ENCODE data around the gene HLCS. TPM values are rescaled to one million over a fixed set of nuclear protein-coding genes. Genes with fewer than 3 reads are reported as not detected.

The HLCS gene
- total and polyA plus RNA-seq, 2 of the 8 experiments (the other 6 are each of a cell fraction or from before 2014, with no cell fraction given), result 4.7 to 12.2 TPM

DNA sequence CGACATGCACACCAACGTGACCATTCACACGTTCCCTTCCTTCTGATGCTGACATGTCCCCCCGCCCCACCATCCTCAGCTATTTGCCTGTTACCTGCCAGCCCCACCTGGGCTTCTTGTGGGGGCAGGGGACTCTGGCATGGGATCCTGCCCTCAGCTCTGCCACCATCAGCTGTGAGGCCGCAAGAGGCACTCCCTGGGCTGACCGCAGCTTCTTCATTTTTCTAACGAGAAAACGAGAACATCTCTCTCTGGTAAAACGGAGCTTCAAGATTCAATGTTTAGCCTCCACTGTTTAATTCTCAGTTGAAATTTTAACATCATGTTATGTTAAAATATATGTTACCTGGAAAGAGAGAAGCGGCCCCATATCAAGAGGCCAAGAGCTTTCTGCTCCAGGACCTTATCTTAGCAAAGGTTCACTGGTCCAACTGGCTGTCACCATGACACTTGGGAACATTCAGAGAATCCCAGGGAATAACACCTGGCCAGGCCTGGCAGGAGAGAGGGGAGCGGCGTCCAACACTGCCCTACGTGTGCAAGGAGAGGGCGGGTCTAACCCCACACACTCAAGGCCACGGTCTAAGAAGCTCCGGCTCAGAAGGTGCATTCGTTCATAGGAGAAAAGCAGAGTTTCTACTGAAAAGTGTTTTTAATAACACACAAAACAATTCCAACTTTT is 51.3 kb downstream of the HLCS start (continued):
- TF ChIP-seq, protein P1, sequence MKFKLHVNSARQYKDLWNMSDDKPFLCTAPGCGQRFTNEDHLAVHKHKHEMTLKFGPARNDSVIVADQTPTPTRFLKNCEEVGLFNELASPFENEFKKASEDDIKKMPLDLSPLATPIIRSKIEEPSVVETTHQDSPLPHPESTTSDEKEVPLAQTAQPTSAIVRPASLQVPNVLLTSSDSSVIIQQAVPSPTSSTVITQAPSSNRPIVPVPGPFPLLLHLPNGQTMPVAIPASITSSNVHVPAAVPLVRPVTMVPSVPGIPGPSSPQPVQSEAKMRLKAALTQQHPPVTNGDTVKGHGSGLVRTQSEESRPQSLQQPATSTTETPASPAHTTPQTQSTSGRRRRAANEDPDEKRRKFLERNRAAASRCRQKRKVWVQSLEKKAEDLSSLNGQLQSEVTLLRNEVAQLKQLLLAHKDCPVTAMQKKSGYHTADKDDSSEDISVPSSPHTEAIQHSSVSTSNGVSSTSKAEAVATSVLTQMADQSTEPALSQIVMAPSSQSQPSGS (IDR thresholded peaks at IDR 0.05; ENCODE audit: low read length), result no peak
- TF ChIP-seq, protein P2, sequence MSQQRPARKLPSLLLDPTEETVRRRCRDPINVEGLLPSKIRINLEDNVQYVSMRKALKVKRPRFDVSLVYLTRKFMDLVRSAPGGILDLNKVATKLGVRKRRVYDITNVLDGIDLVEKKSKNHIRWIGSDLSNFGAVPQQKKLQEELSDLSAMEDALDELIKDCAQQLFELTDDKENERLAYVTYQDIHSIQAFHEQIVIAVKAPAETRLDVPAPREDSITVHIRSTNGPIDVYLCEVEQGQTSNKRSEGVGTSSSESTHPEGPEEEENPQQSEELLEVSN (IDR thresholded peaks at IDR 0.05), result no peak
- TF ChIP-seq ZNF274 (IDR thresholded peaks at IDR 0.05; ENCODE audit: borderline replicate concordance, extremely low read depth, low read length), result no peak

All from H1 (cell line).